Left renal pelvis (tissue), 4 donors: ENCODE data around the gene TAS1R3. TPM values are rescaled to one million over a fixed set of nuclear protein-coding genes. Genes with fewer than 3 reads are reported as not detected.

Experiments
- DNase-seq, 4 donors: peaks; one replicate each; pipeline ENCODE4 v3.0.0-alpha.2; 2013; ENCODE audit warnings: low read depth in 4 of 4, low spot score in 3 of 4
- polyA plus RNA-seq, 4 donors: library from polyadenylated mRNA; unstranded; fragments of 120-200 nt; gene quantifications; one replicate each; pipeline ENCODE4 v1.2.1, GENCODE V29; 2013; ENCODE audit not compliant: insufficient read length in 4 of 4

TAS1R3 gene
- polyA plus RNA-seq, 4 donors: 0.24 to 0.45 (median 0.37) TPM

DNA sequence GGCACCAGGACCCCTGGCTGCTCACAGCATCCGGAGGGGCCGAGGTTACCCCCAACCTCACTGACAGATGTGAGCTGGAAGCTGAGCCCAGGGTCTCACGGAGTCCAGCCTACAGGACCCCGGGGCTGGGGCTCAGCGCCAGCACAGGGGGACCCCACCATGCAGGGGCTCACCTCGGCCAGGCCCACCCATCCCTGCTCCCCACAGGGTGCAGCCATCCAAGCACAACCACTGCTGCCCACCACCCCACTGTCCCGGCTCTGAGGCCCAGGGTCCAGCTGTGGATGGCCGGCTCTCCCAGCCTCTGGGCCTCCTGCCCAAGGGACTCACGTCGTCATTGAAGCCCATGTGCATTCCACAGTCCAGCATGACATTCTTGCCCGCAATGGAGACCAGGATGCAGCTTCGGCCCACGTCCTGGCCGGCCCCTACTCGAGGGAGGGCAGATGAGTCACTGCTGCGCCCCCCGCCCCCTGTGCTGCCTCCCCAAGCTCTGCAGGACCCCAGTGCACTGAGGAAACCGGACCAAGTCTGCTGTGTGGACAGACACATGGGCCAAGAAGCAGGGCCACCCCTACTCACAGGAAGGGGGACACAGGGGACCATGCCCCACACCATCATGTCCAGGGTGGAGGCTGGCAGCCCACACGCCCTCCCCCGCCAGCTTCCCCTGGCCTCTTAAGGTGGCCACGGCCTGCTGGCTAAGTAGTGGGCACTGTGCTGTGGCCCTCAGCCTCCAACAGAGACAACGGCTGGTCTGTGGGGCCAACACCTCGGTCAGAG lies 10.2 kb upstream of the TAS1R3 start:
- no peak for DNase-seq

DNA sequence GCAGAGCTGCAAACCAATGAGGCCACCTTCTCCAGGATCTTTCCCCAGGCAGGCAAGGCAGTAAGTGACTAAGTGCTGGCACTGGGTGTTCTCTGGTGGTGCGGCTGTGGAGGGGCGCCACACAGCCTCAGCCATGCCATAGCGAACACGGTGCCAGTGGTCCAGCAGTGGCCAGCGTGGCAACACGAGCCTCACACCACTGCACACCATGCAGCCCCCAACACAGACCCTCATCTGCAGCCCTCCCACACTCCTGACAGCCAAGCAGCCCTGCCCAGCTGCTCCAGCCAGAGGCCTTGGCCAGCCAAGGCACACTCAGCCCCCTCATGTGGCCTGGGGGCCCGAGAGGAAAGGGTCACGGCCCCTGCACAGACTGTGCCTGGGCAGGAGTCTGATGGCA lies 9.6 kb upstream of the TAS1R3 start:
- DNase-seq: no peak

DNA sequence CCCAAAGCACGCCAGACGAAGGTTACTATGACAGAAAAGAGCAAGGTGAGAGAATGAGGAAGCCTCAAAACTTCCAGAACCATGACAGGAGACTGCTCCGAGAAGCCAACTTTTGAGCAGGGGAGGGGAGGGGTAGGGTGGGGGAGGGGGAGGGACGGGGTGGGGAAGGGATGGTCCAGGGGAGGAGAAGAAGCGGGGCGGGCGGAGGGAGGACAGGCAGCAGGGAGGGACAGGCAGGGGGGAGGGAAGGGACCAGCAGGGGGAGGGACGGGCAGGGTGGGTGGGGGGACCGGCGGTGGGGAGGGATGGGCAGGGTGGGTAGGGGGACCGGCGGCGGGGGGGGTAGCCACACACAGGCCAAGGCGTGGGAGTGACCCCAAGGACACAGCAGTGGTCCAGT lies 8.7 kb upstream of the TAS1R3 start:
- DNase-seq: no peak

DNA sequence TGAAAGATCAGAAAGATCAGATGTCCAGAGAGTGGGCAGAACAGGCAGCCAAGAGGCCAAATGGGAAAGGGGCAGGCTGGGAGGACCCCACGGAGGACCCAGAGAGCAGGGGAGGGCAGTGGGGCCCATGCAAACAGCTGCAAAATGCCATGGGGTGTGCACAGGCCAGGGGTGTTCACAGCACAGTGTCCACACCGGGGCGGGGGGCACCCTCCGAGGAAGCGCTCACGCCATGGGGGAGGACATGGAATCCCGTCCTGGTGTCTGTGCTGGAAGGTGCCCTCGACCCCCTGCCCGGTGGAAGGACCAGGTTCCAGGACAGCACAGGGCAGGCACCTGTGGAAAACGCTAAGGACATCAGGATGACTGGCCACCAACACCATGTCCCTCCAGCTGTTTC lies 8.1 kb upstream of the TAS1R3 start:
- no peak for DNase-seq

DNA sequence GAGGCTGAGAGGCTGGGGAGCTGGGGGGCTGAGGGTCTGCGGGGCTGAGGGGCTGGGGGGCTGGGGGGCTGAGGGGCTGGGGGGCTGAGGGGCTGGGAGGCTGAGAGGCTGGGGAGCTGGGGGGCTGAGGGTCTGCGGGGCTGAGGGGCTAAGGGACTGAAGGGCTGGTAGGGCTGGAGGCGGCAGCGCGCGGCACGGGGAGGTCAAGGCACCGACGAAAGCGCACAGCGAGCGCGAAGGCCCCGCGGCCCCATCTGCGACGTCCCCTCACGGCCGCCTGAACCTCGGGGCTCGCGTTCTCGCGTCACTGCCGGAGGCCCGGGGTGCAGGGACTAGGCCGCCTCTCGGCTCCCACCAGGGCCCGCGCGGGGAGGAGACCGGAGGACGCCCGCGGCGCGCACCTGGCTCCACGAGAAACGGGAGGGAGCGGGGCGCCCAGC lies 7.0 kb upstream of the TAS1R3 start:
- no peak for DNase-seq

DNA sequence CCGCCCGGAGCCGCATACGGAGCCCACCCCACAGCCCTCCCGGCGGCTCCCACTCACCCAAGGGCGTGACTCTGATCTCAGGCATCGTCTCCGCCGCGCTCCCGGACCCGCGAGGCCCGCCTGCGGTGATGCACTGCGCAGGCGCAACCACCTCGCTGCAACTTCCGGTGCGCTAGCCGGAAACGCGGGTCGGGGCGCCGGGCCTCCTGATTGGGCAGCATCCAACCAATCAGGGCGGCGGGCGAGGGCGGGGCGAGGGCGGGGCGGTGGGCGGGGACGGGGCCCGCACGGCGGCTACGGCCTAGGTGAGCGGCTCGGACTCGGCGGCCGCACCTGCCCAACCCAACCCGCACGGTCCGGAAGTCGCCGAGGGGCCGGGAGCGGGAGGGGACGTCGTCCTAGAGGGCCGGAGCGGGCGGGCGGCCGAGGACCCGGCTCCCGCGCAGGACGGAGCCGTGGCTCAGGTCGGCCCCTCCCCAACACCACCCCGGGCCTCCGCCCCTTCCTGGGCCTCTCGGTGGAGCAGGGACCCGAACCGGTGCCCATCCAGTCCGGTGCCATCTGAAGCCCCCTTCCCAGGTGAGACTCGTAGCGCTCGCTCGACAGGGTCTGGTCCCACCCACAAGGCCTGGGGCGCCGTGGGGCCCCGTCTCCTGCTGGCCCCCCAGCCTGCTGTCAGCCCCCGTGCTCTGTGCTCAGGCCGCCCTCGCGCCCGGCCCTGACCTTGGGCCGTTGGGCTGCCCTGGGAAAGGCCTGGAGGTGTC lies 6.4 kb upstream of the TAS1R3 start, which contains the start of the genes CPTP and INTS11:
Gene CPTP, plus strand, starts transcription at position 279 of the 764 bp plus-strand sequence. CDS start 2,109 bp downstream, outside the sequence.
Gene INTS11, minus strand, starts transcription at position 137 of the 764 bp plus-strand sequence. Its CDS starts 52 bp downstream, at position 85.
- peak; percentile 71 to 78 (median 76) for DNase-seq

DNA sequence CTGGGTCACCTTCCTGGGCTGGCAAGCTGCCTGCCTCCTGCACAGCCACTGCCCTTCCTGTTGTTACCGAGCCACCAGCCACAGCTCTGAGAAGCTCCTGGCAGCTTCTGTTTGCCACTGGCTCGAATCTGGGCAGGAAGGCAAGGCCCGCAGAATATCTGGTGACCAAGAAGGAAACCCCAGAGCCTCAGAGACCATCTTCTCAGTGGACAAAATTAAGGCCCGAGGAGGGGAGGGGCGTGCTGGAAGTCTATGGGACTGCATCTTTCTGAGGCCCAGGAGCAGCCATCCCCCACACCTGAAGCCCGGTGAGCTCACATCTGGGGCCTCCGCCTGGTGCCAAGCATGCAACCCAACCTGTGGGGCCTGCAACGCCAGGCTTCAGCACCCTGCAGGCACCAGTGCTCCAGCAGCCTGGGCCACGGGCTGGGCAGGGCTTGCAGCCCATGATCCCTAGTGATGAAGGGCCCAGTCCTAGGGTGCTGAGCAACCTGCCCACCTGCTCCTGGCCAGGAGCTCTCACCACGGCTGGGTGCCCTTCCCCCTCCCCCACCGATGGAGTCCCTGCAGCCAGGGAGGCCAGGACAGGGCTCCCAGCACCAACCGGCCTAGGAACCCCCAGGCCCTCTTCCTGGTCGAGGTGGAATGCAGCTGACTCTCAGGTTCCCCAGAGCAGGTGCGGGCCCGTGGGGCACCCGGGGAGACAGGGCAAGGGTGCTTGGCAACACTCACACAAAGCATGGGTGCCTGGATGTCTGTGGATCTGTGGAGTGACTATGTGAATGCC lies 5.6 kb upstream of the TAS1R3 start:
- no peak for DNase-seq

DNA sequence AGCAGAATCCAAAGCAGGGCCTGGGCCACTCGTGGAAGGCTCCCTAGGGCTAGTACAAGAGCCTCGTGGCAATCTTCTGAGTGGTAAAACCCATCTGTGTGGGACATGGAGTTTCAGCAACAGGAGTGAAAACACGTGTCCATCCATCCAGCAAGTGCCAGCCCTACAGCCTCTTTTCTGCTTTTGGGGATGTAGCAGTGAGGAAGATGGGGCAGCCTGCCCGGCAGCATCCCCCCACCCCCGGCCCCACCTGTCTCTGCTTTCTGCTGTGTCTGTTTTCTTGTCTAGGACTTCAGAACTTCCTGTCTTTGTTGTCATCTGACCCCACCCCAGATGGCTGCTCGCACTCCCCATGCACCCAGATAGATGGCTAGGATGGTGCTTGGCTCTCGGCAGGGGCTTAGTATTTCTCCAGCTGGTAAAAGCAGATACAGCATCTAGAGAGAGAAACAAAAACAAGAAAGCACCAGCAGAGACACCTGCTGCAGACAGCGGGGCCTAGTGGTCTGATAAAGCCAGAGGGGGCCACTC lies 4.9 kb upstream of the TAS1R3 start:
- no peak for DNase-seq

DNA sequence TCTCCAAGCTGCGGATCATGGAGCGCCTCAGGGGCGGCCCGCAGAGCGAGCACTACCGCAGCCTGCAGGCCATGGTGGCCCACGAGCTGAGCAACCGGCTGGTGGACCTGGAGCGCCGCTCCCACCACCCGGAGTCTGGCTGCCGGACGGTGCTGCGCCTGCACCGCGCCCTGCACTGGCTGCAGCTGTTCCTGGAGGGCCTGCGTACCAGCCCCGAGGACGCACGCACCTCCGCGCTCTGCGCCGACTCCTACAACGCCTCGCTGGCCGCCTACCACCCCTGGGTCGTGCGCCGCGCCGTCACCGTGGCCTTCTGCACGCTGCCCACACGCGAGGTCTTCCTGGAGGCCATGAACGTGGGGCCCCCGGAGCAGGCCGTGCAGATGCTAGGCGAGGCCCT lies 3.8 kb upstream of the TAS1R3 start:
- no peak for DNase-seq

DNA sequence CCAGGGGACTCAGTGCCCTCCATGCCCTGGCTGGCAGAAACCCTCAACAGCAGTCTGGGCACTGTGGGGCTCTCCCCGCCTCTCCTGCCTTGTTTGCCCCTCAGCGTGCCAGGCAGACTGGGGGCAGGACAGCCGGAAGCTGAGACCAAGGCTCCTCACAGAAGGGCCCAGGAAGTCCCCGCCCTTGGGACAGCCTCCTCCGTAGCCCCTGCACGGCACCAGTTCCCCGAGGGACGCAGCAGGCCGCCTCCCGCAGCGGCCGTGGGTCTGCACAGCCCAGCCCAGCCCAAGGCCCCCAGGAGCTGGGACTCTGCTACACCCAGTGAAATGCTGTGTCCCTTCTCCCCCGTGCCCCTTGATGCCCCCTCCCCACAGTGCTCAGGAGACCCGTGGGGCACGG lies 2.8 kb upstream of the TAS1R3 start:
- no peak for DNase-seq

DNA sequence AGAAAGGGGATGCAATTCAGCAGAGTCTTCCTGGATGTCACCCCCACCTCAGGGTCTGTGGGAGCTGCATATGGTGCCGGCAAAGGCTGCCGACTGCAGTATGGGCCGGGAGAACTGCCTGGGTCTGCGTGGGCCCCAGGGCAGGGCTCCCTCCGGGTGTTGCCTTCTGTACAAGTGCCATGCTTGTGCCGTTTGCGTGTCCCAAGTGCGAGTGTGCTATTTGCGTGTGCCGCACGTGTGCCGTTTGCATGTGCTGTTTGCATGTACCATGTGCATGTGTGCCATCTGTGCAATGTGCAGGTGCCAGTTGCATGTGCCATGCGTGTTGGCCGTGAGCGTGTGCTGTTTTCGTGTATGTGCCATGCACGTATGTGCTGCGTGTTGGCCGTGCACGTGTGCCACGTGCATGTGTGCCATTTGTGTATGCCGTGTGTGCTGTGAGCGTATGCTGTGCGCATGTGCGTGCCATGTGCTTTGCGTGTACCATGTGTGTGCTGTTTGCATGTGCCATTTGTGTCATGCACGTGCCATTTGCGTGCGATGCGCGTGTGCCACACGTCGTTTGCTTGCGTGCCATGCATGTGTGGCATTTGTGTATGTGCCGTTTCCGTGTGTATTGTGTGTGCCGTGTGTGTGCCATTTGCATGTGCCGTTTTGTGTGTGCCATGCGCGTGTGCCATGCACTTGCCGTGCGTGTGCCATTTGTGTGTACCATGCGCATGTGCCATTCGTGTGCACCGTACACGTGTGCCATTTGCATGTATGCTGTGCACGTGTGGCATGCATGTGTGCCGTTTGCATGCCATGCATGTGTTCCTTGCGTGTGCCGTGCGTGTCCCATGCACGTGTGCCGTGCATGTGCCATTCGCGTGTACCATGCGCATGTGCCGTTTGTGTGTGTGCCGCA lies 1.5 kb upstream of the TAS1R3 start:
- DNase-seq: no peak

DNA sequence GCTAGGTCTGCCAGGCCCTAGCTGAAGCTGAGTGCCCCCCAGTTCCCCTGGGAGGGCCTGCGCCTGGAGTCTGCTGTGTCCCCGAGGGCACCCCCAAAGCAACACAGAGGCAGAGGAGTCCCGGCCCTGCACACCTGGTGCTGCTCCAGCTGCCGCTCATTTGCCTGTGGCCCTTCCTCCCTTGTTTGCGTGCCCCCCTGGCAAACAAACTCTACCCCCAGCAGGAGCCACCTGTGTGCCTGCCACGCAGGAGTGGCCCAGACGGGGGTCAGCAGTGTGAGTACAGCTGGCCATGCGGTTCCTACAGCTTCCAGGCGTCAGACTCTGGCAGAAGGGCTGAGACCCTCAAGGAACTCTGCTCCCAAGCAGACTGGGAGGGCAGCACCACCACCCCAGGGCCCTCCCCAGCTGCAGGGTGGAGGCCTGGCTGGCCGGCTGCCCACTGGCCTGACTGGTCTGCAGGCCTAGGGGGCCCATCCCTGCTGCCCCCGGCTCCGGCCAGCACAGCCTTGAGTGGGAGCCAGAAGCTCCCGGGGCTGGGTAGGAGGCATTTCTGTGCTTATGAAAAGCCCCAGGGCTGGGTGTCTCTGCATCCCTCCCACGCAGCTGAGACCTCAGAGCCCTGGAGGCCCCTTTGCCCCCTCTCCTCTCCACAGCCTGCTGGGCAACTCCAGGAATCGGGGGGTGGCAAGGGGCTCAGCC lies 563 bp upstream of the TAS1R3 start:
- no peak for DNase-seq

DNA sequence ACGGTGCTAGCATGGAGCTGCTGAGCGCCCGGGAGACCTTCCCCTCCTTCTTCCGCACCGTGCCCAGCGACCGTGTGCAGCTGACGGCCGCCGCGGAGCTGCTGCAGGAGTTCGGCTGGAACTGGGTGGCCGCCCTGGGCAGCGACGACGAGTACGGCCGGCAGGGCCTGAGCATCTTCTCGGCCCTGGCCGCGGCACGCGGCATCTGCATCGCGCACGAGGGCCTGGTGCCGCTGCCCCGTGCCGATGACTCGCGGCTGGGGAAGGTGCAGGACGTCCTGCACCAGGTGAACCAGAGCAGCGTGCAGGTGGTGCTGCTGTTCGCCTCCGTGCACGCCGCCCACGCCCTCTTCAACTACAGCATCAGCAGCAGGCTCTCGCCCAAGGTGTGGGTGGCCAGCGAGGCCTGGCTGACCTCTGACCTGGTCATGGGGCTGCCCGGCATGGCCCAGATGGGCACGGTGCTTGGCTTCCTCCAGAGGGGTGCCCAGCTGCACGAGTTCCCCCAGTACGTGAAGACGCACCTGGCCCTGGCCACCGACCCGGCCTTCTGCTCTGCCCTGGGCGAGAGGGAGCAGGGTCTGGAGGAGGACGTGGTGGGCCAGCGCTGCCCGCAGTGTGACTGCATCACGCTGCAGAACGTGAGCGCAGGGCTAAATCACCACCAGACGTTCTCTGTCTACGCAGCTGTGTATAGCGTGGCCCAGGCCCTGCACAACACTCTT lies 1.1 kb downstream of the TAS1R3 start:
- DNase-seq: no peak

DNA sequence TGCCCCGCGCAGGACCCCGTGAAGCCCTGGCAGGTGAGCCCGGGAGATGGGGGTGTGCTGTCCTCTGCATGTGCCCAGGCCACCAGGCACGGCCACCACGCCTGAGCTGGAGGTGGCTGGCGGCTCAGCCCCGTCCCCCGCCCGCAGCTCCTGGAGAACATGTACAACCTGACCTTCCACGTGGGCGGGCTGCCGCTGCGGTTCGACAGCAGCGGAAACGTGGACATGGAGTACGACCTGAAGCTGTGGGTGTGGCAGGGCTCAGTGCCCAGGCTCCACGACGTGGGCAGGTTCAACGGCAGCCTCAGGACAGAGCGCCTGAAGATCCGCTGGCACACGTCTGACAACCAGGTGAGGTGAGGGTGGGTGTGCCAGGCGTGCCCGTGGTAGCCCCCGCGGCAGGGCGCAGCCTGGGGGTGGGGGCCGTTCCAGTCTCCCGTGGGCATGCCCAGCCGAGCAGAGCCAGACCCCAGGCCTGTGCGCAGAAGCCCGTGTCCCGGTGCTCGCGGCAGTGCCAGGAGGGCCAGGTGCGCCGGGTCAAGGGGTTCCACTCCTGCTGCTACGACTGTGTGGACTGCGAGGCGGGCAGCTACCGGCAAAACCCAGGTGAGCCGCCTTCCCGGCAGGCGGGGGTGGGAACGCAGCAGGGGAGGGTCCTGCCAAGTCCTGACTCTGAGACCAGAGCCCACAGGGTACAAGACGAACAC lies 1.8 kb downstream of the TAS1R3 start:
- no peak for DNase-seq

DNA sequence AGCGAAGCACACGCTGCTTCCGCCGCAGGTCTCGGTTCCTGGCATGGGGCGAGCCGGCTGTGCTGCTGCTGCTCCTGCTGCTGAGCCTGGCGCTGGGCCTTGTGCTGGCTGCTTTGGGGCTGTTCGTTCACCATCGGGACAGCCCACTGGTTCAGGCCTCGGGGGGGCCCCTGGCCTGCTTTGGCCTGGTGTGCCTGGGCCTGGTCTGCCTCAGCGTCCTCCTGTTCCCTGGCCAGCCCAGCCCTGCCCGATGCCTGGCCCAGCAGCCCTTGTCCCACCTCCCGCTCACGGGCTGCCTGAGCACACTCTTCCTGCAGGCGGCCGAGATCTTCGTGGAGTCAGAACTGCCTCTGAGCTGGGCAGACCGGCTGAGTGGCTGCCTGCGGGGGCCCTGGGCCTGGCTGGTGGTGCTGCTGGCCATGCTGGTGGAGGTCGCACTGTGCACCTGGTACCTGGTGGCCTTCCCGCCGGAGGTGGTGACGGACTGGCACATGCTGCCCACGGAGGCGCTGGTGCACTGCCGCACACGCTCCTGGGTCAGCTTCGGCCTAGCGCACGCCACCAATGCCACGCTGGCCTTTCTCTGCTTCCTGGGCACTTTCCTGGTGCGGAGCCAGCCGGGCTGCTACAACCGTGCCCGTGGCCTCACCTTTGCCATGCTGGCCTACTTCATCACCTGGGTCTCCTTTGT lies 2.6 kb downstream of the TAS1R3 start:
- no peak for DNase-seq

DNA sequence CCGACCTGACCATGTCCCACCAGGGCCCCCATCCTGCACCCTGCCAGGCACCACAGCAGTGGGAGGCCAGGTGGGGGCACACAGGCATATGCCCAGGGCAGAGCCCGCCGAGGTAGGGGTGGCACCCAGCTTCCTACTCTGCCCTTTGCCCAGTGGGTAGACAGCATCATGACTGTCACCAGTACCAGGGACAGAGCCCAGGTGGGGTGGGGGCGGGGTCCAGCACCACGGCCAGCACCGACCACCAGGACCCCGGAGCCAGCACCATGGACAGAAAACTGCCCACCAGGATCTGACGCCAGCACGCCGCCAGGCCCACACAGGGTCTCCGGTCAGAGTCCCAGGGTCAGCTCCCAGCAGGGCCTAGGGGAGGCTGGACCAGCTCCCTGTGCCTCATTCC lies 3.8 kb downstream of the TAS1R3 start:
- no peak for DNase-seq

DNA sequence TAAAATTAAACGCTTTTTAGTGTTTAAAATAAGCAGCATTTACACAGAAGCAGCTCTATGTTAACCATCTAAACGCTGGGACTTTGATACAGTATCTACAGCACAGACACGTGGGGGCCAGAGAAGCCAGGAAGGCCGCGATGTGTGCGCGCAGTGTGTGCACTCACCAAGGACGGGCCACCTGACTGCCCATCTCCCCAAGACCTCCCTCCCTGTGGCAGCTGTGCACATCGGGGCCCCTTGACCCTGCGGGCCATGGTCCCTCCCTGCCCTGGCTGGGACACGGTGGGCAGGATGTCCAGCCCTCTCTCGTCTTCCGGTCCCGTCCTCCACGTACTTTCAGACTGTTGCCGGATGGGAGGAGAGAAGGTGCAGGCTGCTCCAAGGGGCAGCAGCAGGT lies 4.2 kb downstream of the TAS1R3 start:
- no peak for DNase-seq
